Stimulated activated CD8-positive, alpha-beta memory T cell treated with anti-CD3 and anti-CD28 coated beads, Interleukin-4, amount 100 ng/mL, for 24 hours (primary cell): Measurements from ENCODE around the gene ZMYND8.

Experiments used
- DNase-seq: peaks from one replicate; pipeline ENCODE4 v3.0.0-alpha.2; 2020; ENCODE audit warnings: low read depth

Gene ZMYND8

DNA sequence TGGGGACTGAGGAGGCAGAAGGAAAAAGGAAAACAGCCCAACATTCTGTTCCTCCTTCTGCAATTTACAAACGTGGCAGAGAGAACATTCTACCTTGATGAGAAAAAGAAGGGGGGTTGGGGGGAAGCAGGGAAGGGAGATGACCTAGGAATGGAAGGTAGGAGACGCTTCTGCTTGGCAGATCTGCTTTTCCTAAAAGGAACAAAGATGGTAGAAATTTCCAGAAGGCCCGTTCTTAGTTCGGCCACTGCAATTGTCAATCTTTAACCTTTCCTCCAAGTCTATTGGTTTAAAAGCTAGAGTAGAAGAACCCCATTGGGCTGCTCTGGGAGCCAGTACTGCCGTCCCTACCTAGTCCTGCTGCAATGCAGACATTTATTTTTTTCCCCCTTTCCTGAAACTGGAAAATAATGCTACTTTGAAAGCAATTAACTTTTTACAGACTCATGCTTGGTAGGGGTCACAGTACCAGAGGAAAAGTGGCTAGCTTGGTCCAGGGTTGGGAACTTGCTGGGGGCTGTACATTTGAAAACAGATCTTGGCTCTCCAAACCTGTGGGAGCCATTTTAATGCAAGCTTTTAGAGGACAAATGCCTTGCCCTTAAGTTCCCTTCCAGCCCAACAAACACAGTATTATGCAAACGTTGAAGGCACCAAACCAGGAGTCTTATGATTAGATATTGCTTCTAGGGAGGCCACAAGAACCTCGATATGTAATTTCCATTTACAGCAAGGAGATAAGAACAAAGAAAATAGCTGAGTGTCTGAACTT lies 2.6 kb downstream of the ZMYND8 start:
- DNase-seq, result no peak

DNA sequence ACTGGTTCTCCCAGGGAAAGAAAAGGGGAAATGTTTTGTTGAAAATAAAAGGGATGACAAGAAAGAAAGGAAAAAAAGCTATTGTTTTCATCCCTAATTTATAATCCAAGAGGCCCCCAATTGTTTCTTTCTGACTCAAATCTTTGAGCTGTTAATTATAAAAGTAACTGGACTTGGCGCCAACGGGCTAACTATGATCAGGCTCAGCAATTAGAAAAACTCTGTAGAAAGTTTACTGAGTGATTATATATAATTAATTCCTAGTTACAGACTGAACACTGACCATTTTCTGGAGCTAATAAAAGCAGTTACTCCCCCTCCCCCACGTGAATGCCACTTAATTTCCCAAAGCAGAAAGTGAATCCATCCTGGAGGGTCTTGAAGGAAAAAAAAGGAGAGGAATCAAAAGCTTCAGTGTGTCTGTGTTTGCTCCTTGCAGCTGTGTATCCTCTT lies 3.2 kb downstream of the ZMYND8 start:
- DNase-seq, result no peak

DNA sequence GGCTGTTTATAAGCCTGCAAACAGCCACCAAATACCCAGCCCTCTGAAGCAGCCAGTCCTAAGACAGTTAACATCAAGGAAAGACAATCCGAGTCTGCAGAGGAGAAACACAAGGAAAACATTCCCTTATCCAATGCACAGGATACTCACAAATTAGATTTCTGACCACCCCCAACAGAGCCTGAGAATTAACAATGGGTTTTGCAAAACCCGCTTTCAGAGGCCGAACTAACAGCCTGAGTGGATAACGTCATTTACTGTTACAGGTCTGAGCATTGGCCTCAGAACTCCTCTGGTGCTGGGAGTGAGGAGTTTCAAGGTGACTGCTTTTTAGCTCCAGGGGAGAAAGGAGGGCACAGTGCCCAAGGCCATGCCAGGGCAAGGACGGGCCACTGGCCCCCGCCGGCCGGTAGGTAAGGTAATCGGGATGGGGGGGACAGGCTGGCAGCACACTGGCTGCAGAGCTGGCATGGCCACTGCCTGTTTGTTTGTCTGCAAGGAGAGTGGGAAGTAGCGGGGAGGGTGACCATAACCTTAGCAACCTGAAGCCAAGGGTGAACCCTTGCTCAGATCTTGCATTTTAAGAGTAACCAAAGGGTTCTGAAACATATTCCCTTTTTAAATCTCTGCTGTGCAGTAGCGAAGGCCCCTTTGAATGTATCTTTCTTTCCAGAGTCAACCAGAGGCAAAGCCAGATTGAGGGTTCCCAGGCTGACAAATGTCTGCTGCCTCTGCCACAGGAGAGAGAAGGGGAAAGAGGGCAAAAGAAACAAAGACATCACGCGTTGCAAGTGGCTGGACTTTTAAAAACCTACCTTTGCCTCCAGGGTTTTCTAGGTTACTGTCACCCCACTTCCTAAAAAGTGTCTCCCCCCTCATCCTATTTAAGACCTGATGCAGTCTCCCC lies 3.9 kb downstream of the ZMYND8 start:
- no peak for DNase-seq

DNA sequence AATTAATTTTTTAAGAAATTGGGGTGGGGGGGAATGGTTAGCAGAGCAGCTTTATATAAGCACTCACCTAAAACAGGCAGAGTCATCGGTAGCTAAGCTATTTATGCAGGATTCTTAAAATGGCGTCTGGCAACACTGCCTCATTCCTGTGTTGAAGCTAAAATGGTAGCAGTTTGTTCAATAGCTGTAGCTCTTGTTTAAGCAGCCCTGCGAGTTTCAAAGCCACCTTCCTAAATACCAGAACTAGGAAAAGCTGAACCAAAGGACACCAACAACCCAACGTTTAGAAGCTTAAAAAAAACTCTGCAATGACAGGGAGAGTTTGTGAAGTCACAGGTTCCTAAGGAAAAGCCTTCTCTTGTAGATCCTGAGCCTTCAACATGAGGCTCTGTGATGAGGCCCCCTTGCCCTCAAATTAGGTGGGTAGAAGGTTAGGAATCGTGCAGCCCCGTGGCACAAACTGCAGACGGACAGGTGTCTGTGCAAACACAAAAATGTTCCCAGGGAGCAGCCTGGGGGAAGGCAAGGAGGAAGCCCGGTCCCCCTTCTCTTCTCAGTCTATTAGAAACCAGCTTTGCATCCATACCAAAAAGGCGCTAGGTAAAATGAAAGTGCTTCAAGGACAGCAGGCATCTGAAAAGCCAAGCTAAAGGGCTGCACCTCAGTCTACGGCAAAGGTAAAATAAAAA lies 4.7 kb downstream of the ZMYND8 start:
- no peak for DNase-seq

DNA sequence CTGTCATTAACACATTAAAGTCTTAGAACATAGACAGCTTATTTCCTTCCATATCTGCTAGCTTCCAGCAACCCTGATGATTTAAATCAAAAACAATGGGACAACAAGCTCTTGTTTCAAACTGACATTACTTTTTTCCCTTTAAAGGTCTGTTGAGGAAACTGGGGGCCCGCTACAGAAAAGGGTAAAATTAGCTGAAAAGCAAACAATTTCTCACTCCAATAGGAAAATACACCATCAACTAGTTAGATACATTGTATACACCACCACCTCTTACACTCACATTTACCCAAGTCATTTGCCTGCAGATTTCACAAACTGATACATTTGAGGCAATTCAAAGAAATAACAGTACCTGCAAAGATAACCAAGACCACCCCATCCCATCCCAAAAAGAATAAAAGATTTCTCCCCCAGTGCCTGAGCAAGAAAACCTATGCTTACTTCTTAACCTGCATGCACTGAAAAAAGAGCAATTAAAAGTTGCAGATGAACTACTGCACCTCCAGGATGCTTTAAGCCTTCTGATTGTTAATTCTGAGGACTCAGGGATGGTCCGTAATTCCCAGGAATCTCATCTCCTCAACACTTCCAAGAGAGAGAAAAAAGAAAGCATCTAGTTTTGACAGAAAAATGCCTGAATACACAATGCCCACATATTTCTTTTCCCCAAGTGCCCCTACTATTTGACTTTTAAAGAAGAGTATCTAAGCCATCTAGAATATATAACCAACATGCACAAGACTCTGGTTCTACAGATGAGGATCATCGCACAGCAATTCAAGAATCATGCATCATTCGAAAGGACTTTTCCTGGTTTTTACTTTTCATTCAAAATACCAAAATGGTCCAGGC lies 5.6 kb downstream of the ZMYND8 start:
- no peak for DNase-seq

DNA sequence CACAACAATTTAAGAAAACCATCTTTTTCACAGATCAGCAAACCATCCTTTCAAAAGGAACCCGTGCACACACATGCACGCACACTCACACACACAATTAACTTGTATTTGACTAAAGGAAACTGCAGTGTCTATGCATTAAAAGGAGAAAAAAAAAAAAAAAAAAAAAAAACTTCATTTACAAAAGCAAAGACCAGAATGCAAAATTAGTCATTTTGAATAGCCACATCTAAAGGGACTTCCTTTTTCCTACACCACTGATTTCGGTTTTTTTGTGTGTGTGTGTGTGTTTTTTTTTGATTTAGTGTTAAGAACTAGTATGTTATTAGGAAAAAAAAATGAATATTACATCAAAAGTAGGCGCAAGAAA lies 6.3 kb downstream of the ZMYND8 start:
- no peak for DNase-seq

DNA sequence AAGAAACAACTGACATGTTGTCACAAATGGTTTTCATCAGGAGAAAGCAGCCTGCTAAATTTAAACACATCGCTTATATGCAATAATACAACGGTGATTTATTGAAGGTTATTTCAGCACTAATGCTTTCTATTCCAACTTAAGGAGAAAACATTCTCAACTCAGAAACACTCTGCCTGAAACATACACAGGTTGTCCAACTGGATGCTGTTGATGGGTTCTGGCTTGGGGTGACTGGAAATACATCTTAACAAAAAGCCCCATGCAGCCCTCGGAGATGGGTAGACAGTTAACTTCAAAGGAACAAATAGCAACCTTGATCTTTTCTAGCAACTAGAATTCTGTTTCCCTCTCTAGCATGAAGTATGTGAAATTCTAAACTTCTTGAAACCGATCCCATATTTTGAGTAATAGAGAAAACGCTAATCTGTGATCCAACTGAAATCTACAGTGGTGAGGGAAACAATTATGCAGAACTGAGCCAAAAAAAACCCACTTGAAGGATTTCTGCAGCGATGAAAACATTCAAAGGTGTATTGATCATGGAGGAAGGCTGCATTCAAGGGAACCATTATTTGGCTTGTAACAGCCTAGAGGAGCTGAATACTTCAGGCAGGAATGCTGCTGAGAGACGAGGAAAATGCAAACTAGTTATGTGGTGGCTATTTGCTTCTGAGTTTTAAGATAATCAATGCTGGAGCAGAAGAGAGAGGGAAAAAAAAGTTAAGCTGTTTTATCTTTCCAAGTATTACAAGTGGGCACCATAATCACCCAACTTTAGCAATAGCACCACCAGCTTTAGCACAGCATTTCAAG lies 6.9 kb downstream of the ZMYND8 start:
- DNase-seq, result no peak

DNA sequence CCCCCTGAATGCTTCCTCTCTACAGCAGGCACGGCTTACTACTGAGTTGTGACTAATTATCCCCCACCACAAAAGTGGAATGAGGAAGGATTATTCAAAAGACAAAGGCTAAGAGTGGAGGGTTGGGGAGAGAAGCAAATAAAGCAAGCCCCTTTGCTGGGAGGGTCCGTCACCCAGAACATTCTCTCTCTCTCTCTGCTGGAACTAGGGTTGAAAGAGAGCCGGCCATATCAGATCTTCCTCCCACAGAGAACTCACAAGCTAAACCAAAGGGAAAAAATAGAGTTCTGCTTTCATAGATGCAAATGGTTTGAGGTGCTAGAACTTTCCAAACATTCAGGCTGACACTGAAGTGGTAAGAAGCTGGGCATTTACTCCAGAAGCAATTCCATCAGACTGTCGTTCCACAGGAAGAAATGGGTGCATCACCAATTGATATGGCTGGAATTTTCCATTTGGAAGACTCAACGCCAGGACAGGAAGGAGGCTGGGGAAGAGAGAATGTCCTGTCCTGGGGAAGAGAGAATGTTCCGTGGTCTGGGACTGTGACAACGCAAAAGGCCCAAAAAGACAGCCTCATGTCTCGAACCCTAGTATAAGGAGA lies 7.9 kb downstream of the ZMYND8 start:
- DNase-seq, result no peak

DNA sequence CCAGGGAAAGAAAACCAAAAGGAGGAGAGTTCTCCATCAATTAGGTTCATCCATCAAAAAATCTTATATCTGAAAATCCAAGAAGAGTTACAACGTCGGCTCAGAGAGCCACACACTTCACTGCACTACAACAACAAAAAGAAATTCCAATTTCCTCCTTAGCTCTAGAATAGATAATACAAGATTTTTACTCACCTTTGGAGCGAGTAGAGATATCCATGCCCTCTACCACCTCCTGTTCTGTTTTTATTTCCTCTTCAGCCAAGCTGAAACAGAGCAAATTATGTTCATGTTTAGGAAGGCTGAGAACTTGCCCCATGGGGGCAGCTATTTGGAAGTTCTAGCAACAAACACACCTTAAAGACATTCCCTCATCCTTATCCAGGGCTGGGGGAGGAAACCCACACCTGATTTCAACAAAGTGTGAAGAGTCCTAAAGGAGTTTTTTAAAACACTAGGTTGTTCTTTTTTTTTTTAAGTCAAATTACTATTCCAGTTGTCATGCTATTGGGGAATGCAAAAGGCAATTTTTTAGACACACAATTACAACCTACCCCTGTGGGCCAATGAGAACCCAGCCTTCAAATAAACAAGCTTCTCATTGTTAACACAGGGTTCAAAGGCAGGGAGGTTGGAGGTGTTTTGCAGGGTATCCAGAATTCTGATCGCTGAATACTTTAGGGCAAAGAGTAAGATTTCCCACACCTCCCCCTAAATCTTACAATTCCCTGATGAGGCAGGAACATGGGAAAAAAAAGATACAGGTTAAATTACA lies 8.7 kb downstream of the ZMYND8 start:
- DNase-seq, result no peak

DNA sequence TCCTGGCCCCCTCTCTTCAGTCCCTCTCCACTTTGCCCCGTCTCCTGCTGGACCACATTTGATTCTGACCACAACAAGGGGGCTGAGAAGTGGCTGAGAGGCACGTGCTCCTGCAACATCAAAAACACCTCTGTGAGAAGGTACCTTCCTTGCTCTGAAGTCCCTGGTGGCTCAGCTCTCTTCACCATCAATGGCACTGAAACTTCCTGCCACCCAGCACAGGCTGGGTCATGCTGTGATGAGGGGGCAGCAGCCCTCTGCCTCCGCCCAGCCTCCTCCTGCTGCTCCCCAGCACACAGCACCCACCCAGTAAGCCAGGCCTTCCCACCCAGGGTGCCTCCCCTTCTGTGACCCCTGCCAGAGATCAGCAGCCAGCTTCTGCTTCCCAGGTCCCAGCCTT lies 10.3 kb downstream of the ZMYND8 start:
- no peak for DNase-seq

DNA sequence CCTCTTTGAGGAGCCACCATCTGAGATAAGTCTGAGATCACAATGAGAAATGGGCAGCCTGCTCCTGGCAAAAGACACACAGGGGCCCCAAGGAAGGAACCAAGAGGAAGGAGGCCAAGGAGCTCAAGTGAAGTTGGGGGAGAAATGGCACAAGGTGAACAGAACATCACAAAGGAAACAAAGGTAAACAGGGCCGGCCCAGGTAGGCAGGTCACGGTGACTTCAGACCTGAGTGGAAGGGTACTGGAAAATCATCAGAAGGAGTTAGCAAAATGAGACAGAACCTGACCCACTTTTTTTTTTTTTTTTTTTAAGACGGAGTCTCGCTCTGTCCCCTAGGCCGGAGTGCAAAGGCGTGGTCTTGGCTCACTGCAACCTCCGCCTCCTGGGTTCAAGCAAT lies 11.3 kb downstream of the ZMYND8 start:
- DNase-seq, result no peak

DNA sequence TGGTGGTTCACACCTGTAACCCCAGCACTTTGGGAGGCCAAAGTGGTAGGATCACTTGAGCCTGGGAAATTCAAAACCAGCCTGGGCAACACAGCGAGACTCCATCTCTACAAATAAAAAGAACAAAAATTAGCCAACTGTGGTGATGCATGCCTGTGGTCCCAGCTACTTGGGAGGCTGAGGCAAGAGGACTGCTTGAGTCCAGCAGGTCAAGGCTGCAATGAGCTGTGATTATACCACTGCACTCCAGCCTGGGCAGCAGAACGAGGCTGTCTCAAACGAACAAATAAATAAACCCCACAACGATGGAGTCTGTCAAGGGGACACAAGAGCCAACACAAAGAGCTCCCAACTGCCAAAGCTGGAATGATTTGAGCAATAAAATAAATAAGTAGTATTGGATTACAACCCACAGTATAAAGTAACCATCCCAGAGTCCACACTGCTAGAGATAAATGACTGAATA lies 13.5 kb downstream of the ZMYND8 start:
- no peak for DNase-seq

DNA sequence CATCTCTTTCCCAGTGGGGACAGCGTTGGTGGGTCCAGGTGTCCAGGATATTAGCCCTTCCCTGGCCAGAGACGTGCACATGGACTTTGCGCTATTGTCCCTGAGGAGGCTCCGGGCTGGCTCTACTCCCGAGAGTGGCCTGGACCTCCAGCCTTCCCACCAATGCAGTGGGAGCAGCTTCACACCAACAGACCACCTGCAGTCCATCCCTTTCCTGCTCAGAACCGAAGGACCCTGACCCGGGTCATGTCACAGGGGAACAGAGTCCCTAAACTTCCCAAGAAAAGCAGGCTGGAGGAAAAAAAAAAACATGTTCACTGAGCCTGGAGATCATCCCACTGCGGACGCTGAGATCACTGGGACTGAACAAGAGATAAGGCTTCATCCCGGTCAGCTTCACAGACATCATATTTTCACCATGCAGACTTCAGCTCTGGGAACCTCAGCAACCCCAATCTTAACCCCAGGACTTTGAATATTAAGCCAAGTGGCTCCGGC lies 18.3 kb downstream of the ZMYND8 start:
- DNase-seq, result no peak

DNA sequence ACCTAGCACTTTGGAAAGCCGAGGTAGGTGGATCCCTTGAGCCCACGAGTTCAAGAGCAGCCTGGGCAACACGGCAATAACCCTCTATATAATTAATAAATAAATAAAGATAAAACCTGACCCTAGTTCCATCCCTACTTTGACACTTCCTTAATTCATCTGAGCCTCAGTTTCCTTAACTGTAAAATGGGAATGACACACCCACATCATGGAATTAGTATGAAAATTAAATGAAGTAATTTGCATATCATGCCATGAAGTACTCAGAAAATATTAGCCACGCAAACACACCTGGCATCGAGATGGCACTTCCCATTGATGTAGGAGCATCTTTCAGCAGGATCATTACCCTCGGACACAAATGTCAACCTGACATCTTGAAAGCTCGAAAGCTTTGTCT lies 19.1 kb downstream of the ZMYND8 start:
- DNase-seq, result no peak

DNA sequence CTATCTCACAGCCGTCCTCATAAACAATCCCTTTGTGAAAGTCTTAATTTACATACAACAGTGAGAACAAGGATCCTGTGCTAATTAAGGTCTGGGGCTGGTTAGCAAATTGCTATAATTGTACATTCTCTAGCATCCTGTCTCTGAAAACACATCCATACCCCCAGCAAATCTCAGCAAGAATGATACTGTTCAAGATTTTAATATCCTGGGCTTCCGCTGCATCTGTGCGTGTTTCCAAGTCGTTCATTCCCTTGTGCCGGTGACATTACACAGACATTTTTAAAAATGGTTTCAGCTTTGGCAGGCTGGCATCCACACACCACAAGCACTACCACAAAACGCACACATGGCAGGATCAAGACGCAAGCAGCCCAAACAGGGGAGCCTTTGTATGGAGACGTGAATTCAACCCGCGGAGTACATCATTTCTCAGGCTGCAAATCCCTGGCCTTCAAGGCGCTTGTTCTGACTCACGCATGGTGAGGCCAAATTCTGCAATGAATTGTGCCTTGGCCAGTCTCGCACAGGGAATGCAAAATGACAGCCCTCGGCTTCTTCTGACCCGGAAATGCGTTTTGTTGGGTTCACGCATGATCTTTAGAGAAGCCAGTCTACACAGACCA lies 20.3 kb downstream of the ZMYND8 start:
- DNase-seq, result no peak

DNA sequence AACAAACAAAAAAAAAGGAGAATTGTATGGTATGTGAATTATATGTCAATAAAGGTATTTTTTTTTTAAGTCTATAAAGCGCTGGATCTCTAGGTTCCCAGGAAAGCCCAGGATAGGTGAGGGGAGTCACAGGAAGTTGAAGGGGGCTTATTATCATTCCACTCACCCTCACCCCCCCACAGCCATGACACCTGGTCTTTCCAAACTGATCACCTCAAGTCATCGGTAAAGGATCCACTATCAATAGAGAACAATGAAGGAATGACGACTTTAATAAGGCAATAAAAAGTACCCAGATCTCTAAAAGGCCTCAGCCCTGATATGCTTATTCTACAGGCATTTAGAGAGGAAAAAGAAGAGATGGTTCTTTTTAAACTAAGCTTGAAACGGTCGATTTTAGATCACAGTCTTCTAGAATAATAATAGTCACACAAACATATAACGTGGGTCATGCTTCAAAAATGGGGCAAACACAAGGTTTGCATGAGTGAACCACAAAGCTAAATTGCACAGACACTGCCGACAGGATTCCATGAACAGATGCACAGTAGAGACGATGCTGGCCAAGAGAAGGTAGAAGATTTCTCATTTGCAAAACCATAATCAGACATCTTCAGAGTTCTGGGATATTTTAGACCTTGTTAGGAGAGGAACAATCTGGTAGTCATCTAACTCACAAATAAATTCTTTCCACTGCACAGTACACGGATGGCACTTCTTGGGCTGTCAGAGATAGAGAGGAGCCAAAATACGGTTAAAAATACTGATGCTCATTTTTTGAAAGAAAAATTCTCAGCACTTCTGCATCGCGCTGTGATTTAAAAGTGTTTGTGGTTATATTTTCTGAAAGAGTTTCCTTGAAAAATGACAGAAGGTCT lies 21.0 kb downstream of the ZMYND8 start:
- DNase-seq, result no peak

DNA sequence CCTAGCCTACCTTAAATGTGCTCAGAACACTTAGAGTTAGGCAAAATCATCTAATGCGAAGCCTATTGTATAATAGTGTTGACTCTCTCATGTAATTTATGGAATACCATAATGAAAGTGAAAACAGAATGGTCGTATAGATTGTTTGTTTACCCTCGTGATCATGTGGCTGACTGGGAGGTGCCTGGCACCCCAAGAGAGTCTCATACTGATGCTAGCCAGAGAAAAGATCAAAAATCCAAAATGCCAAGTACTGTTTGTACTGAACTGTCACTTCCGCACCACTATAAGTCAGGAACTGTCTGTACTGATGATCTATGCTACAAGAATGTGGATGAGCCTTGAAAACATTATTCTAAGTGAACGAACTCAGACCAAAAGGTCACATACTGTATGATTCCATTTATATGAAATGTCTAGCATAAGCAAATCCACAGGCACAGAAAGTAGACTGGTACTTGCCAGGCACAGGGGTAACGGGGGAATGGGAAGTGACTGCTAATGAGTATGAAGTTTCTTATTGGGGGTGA lies 22.4 kb downstream of the ZMYND8 start:
- no peak for DNase-seq
